HepG2 (cell line): Measurements from ENCODE around the gene SYNE1.

Experiments
- EP300 ChIP-seq, 3 experiments: sonication (generic) in 1 of 3; formaldehyde crosslinking in 1 of 3; IDR thresholded peaks; 2 replicates each; pipeline versions ENCODE4 v1.5.1 to v1.6.1; 2011 to 2020; ENCODE audit warnings: low read depth in 2 of 3, low read length in 2 of 3, borderline replicate concordance in 1 of 3, improper control_type of control experiment in 1 of 3, mild to moderate bottlenecking in 1 of 3, missing genetic modification reagents in 1 of 3, moderate library complexity in 1 of 3
- FOSL1 ChIP-seq: sonication (generic); formaldehyde crosslinking; IDR thresholded peaks from 2 replicates; pipeline ENCODE4 v1.9.0; 2021; ENCODE audit warnings: missing genetic modification reagents, borderline replicate concordance
- NFYB ChIP-seq: sonication (generic); formaldehyde crosslinking; IDR thresholded peaks from 2 replicates; pipeline ENCODE4 v1.4.0; 2020; ENCODE audit warnings: missing genetic modification reagents
- POLR2A ChIP-seq, 2 experiments: IDR thresholded peaks; 2 replicates each; pipeline ENCODE4 v1.6.1; 2011; ENCODE audit warnings: low read depth in 2 of 2, low read length in 2 of 2, mild to moderate bottlenecking in 1 of 2, moderate library complexity in 1 of 2; ENCODE audit not compliant: insufficient read depth in 1 of 2
- ZNF101 ChIP-seq: sonication (generic); formaldehyde crosslinking; IDR thresholded peaks from 2 replicates; pipeline ENCODE4 v1.4.0; 2020; ENCODE audit warnings: mild to moderate bottlenecking, low read depth, missing genetic modification reagents, borderline replicate concordance
- ZNF792 ChIP-seq: IDR thresholded peaks from 2 replicates; pipeline ENCODE4 v1.6.1; 2016
- TF ChIP-seq, protein P1 (sequence below): sonication (generic); formaldehyde crosslinking; IDR thresholded peaks from 2 replicates; pipeline ENCODE4 v1.8.0; 2022; ENCODE audit warnings: low read depth, missing genetic modification reagents
- TF ChIP-seq, protein P2 (sequence below): IDR thresholded peaks from 2 replicates; pipeline ENCODE4 v1.6.1; 2012; ENCODE audit warnings: inconsistent platforms

DNA sequence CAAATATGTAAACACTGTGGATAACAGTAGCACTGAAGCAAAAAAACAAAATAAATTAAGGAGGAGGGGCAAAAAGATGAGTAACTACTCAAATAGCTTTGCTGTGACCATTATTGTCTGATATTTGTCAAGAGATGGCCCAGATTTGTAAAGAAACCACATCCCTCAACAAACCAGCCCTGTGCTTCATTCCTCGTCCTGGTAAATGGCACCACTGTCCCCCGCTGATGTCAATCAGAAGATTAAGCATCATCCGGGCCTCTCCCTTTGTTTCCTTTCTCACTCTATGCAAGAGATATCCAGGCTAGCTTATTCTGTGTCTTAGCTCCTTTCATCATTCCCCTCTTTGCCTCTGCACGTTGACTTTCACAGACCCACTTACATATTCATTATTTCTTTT is 259.0 kb downstream of the SYNE1 start:
- TF ChIP-seq FOSL1 (no peak), EP300 (IDR thresholded peaks at IDR 0.05; ENCODE audit: low read depth in 2 of 2, low read length in 2 of 2) (no peak), EP300 (CRISPR knock-in tag; IDR thresholded peaks at IDR 0.05; ENCODE audit: borderline replicate concordance) (no peak), ZNF792 (no peak), ZNF101 (no peak), NFYB (no peak), POLR2A (IDR thresholded peaks at IDR 0.05; ENCODE audit: insufficient read depth in 1 of 2, low read depth in 2 of 2, low read length in 2 of 2) (no peak)
- TF ChIP-seq, protein P1, sequence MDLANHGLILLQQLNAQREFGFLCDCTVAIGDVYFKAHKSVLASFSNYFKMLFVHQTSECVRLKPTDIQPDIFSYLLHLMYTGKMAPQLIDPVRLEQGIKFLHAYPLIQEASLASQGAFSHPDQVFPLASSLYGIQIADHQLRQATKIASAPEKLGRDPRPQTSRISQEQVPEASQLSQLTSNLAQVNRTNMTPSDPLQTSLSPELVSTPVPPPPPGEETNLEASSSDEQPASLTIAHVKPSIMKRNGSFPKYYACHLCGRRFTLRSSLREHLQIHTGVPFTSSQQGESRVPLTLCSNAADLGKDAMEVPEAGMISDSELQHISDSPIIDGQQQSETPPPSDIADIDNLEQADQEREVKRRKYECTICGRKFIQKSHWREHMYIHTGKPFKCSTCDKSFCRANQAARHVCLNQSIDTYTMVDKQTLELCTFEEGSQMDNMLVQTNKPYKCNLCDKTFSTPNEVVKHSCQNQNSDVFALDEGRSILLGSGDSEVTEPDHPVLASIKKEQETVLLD (CRISPR knock-in tag) = no peak
- TF ChIP-seq, protein P2, sequence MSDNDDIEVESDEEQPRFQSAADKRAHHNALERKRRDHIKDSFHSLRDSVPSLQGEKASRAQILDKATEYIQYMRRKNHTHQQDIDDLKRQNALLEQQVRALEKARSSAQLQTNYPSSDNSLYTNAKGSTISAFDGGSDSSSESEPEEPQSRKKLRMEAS = no peak
